GM18909 (cell line): Measurements from ENCODE around the gene SLC35E2B.
A peak's percentile ranks its signal among the peaks of the same experiment; 100 is the strongest.
"Not testable (repeated sequence)": the region's sequence is repeated elsewhere in the genome, so short reads cannot be mapped to it uniquely, and the experiment has no call there.

Experiments
- ATAC-seq: cut with Tn5 transposase; IDR thresholded peaks from one replicate; pipeline ENCODE4 v1.9.1; 2021; ENCODE audit warnings: mild to moderate bottlenecking; ENCODE audit not compliant: unreplicated experiment, poor library complexity

The SLC35E2B gene

DNA sequence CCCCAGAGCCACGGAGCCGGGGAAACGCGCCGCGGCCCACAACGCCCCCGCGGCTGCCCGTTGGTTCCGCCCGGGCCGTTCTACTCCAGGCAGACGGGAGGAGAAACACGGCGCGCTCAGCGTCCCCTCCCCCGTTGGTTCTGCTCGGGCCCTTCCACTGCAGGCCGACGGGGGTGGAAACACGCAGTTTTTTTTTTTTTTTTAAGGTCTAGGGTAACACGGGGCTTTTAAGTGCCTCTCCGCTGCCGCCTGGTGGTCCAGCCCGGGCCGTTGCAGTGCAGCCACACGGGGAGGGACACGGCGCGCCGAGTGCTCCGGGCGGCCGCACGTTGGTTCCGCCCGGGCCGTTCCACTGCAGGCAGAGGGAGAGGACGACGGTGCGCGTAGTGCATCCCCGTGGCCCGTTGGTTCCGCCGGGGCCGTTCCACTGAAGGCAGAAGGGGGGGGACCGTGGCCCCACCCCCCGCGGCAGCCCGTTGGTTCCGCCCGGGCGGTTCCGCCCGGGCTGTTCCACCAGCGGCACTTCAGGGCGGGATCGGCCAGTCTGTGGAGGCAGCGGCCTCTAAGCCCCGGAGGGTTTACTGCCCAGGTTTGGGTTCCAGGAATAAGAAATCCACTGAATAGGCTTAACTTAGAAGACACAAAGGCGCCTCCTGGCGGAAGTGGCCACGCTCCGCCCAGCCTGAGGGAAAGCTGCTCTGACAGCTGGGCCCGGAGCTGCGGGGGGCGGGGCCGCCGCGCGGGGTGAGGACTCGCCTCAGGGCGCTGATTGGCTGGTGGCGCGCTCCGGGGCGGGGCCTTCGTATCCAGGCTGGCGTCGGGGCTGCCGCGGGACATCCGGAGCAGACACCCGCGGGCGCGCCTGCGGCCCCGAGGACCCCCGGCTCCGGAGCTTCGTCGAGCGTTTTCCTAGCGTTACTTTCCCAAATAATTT lies at the start of gene SLC35E2B:
SLC35E2B (minus strand) TSS at position 82 of the 934 bp plus-strand sequence. CDS start 16,096 bp downstream, outside the sequence.
- ATAC-seq: peak; percentile 76

DNA sequence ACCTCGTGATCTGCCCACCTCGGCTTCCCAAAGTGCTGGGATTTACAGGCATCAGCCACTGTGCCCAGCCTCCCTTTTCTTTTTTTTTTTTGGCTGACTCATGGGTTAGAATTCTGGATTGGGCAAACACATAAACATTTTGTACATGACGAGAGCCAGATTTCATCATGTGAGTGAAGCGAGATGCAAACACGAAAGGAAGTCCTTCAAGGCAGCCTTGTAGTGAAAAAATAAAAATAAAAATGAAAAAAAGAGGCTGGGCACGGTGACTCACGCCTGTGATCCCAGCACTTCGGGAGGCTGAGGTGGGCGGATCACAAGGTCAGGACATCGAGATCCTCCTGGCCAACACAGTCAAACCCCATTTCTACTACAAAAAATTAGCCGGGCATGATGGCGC lies 48.4 kb upstream of the SLC35E2B start:
- not testable (repeated sequence) for ATAC-seq

DNA sequence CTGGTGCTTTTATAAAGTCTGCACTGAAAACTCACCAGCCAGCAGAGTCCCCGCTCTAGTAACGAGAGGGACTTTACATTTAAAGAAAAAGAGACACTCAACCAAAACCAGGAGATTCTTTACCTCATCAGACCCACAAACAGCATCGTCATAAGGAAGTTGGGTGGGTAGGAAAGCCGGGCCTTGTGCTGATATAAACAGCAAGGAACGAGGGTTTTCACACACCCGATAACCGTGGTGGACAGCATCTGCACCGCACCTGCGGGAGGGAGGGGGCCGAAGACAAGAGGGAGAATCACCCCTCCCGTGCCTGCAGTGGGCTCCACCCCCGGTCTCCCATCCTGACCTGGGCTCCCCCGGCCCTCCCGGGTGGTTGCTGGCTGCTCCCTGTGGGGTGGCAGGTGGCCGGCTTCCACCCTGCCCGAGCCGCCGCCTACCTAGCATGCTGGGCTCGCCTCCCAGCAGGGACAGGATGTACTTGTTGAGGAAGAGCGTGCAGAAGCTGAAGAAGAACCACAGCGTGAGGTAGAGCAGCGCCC lies 46.3 kb upstream of the SLC35E2B start:
- not testable (repeated sequence) for ATAC-seq

DNA sequence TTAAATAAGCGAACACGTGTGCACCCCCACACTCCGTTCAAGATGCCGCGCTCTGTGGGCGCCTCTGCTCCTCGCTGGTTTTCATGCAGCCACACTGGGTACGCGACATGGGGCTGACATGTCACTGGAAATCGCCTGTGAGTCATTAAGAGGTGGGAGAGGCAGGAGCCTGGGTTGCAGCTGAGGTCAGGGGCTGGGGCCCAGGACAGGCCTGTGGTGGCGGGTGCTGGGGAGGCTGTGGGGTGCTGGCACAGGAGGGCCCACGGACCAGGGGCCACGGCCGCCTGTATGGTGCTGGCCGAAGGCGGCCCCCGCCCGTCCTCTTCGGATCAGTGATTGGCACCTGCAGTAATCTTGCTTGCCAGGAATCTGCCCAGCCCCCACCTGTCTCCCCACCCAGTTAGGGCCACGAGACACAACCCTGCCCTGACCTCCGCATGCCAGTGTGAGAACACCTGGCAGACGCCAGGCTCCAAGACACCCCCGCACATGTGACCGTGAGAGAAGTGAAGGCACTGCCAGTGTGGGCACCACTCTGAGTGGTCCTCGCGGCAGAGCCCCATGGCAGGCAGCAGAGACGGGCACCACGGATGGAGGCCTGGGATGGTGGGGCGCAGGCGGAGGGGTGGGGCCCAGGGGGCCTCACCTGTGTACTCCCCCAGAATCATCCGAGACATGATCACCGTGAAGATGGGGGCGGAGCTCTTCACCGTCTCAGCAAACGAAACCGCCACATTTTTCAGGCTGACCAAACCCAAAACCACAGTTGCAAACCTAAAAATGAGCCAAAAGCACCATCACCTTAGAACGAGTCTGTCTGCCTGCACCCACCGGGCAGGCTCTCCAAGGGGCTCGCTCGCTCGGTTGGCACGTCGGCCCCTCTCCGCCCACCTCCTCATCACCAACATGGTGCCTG lies 45.3 kb upstream of the SLC35E2B start:
- not testable (repeated sequence) for ATAC-seq

DNA sequence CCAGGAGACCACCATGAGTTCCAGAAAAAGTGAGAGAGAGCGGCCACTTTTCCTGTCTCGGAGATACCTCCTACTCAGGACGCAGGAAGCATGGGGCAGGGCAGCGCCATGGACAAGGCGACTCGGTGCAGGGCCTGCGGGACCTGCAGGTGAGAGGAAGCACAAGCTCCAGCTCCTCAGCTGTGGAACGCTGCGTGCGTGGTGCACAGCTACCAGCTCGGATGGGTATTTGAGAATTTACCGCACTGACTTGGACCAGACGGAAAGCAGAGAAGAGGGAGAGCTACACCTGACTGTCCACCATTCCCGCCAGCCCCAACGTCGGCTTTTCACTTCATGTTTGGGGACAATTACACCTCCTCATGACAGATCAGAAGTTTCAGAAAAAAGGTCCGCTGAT lies 39.8 kb upstream of the SLC35E2B start:
- ATAC-seq: no peak

DNA sequence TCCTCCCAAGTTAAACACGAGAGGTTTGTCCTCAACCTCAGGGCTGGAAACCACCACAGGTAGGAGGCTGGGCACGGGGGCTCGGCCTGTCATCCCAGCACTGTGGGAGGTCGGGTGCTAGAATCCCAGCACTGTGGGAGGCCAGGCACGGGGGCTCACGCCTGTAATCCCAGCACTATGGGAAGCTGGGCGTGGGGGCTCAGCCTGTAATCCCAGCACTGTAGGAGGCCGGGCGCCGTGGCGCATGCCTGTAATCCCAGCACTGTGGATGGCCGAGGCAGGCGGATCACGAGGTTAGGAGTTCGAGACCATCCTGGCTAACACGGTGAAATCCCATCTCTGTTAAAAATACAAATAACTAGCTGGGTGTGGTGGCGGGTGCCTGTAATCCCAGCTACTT lies 38.3 kb upstream of the SLC35E2B start:
- ATAC-seq: no peak

DNA sequence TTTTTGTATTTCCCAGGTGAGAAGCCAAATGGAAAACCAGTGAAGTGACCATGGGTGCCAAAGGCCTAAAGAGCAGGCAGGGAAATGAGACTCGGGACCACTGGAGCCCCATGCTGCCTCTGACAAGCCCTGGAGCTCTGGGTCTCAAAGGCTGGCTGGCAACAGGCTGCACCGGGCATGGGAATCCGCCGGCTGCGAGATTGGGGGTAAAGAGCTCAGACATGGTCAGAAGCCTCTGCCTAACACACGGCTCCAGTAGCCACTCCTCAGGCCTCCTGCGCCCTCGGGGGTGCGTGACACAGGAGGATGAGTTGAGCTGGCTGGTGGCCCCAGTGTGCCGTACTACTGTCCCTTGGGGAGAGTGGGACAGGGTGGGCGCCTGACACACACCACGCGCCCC lies 37.6 kb upstream of the SLC35E2B start:
- ATAC-seq: not testable (repeated sequence)

DNA sequence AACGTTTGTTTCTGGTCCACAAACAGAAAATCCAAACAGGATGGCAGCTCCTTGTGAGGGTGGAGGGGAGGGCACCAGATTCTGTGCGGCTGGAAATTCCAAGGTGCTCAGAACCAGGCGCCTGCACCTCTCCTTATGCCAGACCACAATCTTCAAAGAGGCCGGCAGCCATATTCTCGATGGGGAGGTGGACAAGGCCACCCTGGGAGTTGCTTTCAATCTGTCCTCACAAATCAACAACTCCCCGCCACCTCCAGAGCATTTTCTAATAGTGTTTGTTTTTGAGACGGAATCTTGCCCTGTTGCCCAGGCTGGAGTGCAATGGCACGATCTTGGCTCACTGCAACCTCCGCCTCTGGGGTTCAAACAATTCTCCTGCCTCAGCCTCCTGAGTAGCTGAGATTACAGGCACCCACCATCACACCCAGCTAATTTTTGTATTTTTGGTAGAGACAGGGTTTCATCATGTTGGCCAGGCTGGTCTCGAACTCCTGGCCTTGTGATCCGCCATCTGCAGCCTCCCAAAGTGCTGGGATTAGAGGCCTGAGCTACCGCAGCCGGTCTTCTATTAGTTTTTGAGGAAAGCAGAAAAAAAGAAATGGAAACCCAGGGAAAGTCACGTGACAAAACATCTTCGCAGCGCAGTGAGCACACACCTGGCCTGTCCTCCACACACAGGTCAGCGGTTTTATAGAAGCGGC lies 36.7 kb upstream of the SLC35E2B start:
- ATAC-seq: not testable (repeated sequence)

DNA sequence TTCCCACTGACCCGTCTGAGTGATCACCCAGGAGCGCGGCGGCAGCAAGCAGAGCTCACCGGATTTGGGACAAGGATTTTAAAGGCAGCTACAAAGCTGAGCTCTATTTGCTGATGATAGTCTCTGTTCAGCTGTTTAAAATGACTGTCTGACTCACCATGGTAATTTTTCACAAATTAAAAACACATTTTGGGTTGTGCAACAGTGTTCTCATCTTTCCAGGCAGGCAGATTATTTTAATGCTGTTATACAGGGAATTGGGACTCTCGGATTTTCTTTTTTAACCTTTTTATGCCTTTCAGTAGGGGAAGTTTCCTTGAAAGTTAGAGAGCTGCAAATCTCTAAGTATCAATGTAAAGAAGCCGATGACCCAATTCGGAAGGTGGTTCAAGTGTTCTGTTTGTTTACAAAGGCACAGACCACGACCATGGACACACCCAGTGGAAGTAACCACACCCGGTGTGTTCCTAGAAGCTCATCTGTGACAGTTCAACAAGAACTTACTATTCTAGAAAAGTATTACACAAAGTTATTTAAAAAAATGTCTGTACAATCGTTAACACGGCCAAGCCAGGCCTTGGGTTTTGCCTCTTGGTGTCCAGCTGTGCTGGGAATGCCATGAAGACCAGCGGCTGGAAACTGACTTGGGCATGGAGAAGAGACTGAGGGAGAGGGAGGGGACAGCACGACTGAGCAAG lies 35.9 kb upstream of the SLC35E2B start:
- not testable (repeated sequence) for ATAC-seq

DNA sequence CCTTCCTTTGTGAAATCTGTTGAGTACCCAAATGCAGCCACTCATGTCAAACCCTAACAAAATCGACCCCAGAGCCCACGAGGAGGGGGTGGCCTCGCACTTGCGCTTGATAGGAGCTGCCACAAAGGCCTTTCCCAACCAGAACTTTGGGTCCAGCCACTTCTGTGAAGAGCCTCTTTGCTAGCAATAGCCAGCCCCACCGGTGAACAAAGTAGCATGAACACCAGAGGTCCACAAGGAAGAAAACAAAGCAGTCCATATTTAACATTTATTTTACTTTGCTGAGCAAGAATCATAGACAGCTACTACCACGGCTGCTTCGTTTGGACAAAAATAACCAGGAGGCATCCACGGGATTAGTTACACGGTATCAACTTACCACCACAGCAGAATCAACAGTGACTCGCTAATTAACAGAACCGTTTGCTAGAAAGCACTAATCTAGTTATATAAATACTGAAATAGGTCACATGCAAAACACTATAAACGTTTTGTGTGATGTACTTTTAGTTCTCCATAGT lies 34.6 kb upstream of the SLC35E2B start:
- ATAC-seq: not testable (repeated sequence)

DNA sequence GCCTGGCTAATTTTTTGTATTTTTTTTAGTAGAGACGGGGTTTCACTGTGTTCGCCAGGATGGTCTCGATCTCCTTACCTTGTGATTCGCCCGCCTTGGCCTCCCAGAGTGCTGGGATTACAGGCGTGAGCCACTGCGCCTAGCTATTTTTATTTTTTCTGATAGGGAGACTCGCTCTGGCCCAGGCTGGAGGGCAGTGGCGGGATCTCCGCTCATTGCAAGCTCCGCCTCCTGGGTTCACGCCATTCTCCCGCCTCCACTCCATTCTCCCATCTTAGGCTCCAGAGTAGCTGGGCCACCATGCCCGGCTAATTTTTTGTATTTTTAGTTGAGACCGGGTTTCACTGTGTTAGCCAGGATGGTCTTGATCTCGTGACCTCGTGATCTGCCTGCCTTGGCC lies 33.5 kb upstream of the SLC35E2B start:
- not testable (repeated sequence) for ATAC-seq

DNA sequence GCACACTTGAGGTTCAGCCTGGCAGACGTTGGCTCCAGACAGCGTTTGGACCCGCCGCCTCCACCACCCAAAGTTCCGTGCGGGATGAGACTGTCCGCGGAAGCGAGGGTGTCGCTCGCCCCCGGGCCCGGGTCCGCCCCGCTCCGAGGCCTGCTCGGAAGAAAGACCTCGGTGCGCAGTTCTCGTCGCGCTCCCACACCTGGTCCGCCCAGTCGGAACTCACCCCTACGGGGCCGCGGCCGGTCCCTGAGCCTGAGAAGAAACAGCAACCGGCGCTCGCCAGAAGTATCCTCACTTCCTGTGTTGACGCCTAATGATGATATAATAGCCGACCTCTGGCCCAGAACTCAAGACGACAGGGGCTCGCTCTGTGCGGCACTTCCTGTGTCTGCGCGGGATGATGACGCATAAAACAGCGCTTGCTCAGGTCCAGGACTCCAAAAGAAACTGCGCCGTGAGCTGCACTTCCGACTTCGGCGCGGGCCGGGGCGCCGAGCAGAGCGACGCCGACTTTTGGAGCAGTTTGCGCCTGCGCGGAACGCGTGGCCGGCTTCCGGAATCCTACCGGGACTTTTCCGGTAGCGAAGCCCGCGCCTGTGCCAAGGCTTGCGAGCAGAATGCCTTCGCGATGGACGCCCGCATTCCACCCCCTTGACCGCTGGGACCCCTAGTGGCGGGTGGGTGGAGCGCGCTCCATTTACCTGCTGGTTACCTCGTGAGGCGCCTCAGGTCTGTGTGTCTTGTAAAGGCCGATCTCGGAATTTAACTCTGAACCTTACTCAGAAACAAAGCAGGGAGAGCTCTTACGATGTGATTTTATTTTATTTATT lies 31.7 kb upstream of the SLC35E2B start, which contains the start of gene CDK11A:
CDK11A (minus strand) TSS at position 323 of the 830 bp plus-strand sequence. CDS start 1,539 bp downstream, outside the sequence.
- ATAC-seq: peak; percentile 95

DNA sequence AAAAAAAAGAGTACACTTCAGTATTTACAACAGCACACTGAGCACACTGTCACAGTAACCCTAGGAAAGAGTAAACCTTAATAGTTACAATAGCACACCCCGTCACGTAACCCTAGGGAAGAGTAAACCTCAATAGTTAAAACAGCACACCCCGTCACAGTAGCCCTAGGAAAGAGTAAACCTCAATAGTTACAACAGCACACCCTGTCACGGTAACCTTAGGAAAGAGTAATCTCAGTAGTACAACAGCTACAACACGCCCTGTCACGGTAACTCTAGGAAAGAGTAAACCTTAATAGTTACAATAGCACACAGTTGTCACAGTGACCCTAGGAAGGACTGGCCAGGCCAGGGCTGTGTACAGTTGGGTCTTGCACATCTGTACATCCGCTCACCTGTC lies 28.6 kb upstream of the SLC35E2B start:
- no peak for ATAC-seq

DNA sequence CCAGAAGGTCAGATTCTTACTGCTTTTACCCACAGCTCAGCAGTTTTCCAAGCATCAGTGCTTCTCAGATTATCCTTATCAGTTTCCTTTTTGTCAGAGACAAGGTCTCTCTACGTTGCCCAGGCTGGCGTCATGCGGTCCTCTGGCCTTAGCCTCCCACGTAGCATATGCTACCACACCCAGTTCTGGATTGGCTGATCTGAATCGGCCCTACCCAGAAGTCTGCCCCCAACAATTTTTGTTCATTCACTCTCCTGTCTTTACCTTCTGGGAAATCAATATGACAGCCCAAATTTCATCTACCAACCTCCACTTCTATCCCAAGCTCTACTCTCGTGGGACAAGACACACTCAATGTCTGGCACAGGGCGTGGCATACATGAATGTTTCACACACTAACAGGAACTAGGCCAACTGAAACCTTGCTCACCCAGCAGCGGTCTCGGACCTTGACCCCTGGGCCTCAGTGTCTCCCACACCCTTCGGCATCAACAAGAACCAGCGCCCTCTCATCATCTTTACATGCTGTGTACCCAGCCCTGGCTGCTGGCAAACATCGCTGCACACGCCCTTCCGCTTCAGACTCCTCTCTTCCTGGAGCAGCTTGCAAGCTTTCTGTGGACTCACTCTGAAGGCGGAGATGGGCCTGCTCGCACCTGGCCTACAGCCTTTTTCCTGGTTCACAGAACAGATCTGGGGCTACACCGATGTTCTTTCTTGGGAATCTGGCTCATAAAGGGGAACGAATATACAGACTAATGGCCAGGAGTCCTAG lies 22.7 kb upstream of the SLC35E2B start:
- not testable (repeated sequence) for ATAC-seq

DNA sequence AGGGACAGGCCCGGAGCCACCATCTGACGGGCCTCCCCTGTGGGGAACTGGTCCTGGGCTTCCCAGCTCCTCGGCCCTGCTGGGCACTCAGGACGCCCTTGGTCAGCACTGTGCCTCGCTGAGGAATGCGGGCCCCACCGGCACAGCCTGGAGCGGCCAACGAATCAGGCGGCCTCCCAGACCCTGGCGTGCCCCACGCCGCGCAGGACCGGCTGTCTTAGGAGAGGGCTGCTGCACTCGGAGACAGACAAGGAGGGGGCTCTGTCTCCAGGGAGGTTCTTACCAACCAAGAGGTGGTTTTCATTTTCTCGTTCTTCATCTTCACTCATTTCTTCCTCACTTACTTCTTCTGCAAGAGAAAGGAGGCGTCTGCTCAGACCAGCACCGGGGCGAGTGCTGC lies 15.3 kb upstream of the SLC35E2B start:
- not testable (repeated sequence) for ATAC-seq

DNA sequence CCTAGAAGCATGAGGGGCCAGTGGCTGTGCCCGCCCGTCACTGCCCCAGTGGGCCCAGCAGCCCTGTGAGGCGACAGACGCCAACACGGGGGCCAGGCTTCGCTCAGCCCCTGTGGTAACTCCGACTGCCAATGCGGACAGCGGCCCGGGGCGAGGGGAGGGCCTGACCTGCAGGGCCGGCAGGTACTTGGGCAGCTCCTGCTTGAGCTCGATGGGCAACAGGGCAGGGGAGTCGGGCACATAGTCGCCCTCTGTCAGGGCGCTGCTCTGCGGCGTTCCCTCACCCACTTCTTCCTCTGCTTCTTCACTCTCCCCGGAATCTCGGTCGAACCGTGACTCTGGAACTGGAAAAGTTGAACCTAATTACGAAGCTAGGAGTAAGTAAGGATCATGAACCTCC lies 14.6 kb upstream of the SLC35E2B start:
- ATAC-seq: not testable (repeated sequence)

DNA sequence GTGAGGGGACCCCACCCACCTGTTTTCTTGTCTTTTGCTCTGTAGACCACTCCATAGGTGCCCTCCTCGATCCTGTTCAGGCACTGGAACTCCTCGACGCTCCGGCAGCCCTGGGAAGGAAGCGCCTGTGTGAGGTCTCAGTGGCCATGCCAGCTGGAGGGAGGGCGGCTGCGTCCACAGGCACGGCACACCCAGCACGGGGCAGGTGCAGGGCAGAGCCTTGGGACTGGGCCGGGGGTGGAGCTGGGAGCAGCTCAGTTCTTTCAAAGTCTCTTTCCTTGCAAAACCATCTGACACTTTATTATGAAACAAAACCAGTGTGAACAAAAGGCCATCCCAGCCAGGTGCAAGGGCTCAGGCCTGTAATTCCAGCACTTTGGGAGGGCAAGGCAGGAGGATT lies 13.0 kb upstream of the SLC35E2B start:
- ATAC-seq: not testable (repeated sequence)
